B cell (primary cell): ENCODE data around the gene KAZN. TPM values are rescaled to one million over a fixed set of nuclear protein-coding genes. Genes with fewer than 3 reads are reported as not detected.

Source experiments
- ATAC-seq: fragments of 200-7000 bp; cut with Tn5 transposase; one replicate; pipeline ENCODE4 v1.10.0; 2021; ENCODE audit warnings: low read depth, mild to moderate bottlenecking, moderate number of reproducible peaks, moderate library complexity
- CTCF ChIA-PET: fragments of 350-600 bp; sonication (Branson Sonifier 250); formaldehyde crosslinking; loops from one replicate; lab custom pipeline; 2021; ENCODE audit warnings: antibody characterized with exemption, inconsistent platforms; lab: Charles Lee
- POLR2A ChIA-PET: fragments of 350-600 bp; sonication (Branson Sonifier 250); formaldehyde crosslinking; loops from one replicate; lab custom pipeline; 2021; ENCODE audit warnings: antibody characterized with exemption; lab: Charles Lee
- DNase-seq: peaks from one replicate; pipeline ENCODE4 v3.0.0; 2013
- H2AFZ ChIP-seq: 2 replicates; pipeline ENCODE4 v1.6.1; 2012; ENCODE audit warnings: mild to moderate bottlenecking, low read depth, low read length; ENCODE audit not compliant: insufficient read depth, poor library complexity, severe bottlenecking
- H3K27ac ChIP-seq, 2 donors: 1 replicate in 1 of 2; 2 replicates in 1 of 2; pipeline ENCODE4 v1.5.1; 2012 to 2013; ENCODE audit warnings: low read length in 2 of 2, mild to moderate bottlenecking in 2 of 2, moderate library complexity in 1 of 2
- H3K27me3 ChIP-seq, 4 experiments: fragments of 200-600 bp in 1 of 4; sonication (generic) in 1 of 4; replicated peaks in 1 of 4; 1 replicate in 2 of 4; 2 replicates in 2 of 4; pipeline versions ENCODE4 v1.6.1 to v1.7.0; 2013 to 2016; ENCODE audit warnings: low read length in 3 of 4, mild to moderate bottlenecking in 2 of 4, mixed read lengths in 1 of 4, moderate library complexity in 1 of 4; ENCODE audit not compliant: insufficient read depth in 4 of 4, control insufficient read depth in 3 of 4; ENCODE audit errors: control extremely low read depth in 1 of 4
- H3K36me3 ChIP-seq, 2 experiments: replicated peaks in 1 of 2; 1 replicate in 1 of 2; 2 replicates in 1 of 2; pipeline versions ENCODE4 v1.6.1 to v1.7.1; 2013; ENCODE audit warnings: low read length in 1 of 2; ENCODE audit not compliant: insufficient read depth in 2 of 2, control insufficient read depth in 1 of 2; ENCODE audit errors: control extremely low read depth in 1 of 2, extremely low read depth in 1 of 2
- H3K4me1 ChIP-seq, 2 donors: fragments of 200-600 bp in 1 of 2; sonication (generic) in 1 of 2; 1 replicate in 1 of 2; 2 replicates in 1 of 2; pipeline versions ENCODE4 v1.5.1 to v1.6.1; 2013 to 2017; ENCODE audit warnings: low read length in 2 of 2; ENCODE audit not compliant: control insufficient read depth in 2 of 2, insufficient read depth in 2 of 2
- H3K4me2 ChIP-seq: replicated peaks from 2 replicates; pipeline ENCODE3; 2012; ENCODE audit warnings: mild to moderate bottlenecking, low read depth, low read length; ENCODE audit not compliant: poor library complexity, severe bottlenecking
- H3K4me3 ChIP-seq, 5 experiments: fragments of 200-600 bp in 1 of 5; sonication (generic) in 1 of 5; 1 replicate in 3 of 5; 2 replicates in 2 of 5; pipeline versions ENCODE4 v1.5.1 to v1.7.0; 2011 to 2016; ENCODE audit warnings: low read length in 4 of 5, mild to moderate bottlenecking in 4 of 5, low read depth in 2 of 5, control low read depth in 1 of 5, moderate library complexity in 1 of 5; ENCODE audit not compliant: insufficient read depth in 1 of 5; ENCODE audit errors: control extremely low read depth in 1 of 5, extremely low read depth in 1 of 5
- H3K79me2 ChIP-seq: fragments of 200-600 bp; sonication (generic); one replicate; pipeline ENCODE4 v1.6.0; 2016; ENCODE audit warnings: low read length; ENCODE audit not compliant: control insufficient read depth, insufficient read depth
- H3K9ac ChIP-seq: fragments of 200-600 bp; sonication (generic); 2 replicates; pipeline ENCODE4 v1.6.1; 2017; ENCODE audit warnings: mild to moderate bottlenecking, low read length, moderate library complexity
- H3K9me3 ChIP-seq, 3 donors: one replicate each; pipeline versions ENCODE4 v1.6.1 to v1.7.1; 2013; ENCODE audit warnings: low read length in 2 of 3; ENCODE audit not compliant: control insufficient read depth in 2 of 3, insufficient read depth in 1 of 3; ENCODE audit errors: control extremely low read depth in 1 of 3
- H4K20me1 ChIP-seq: 2 replicates; pipeline ENCODE4 v1.6.0; 2012; ENCODE audit warnings: mild to moderate bottlenecking, low read length; ENCODE audit not compliant: insufficient read depth, control insufficient read depth, poor library complexity, severe bottlenecking
- H3K27ac Mint-ChIP-seq: one replicate; pipeline ENCODE4 v1.8.0; 2021; ENCODE audit warnings: mixed read lengths
- H3K27me3 Mint-ChIP-seq: one replicate; pipeline ENCODE4 v1.8.0; 2021; ENCODE audit warnings: mixed read lengths
- H3K4me1 Mint-ChIP-seq: one replicate; pipeline ENCODE4 v1.8.0; 2021; ENCODE audit warnings: mixed read lengths
- H3K4me3 Mint-ChIP-seq: one replicate; pipeline ENCODE4 v1.8.0; 2021; ENCODE audit warnings: mixed read lengths
- H3K9me3 Mint-ChIP-seq: one replicate; pipeline ENCODE4 v1.8.0; 2022; ENCODE audit warnings: mixed read lengths; ENCODE audit not compliant: insufficient read depth
- EZH2 ChIP-seq: IDR thresholded peaks from 2 replicates; pipeline ENCODE4 v1.6.1; 2012; ENCODE audit warnings: borderline replicate concordance, low read depth, mild to moderate bottlenecking, moderate library complexity, low read length; ENCODE audit not compliant: insufficient read depth, poor library complexity, severe bottlenecking
- WGBS: methylation state at CpG from one replicate; pipeline ENCODE4 v1.1.5; 2013; ENCODE audit warnings: missing lambda C conversion rate; ENCODE audit not compliant: insufficient coverage; 5-methylcytosine and 5-hydroxymethylcytosine counted together
- intact Hi-C: fragments of 100-400 bp; cut with micrococcal nuclease; formaldehyde crosslinking; loops from one replicate; pipeline ENCODE4 v1.10.0; 2022
- polyA plus RNA-seq: library from polyadenylated mRNA; depleted of rRNA; stranded (reverse); fragments of >200 nt; gene quantifications from 2 replicates; pipeline ENCODE4 v1.2.3, GENCODE V29; 2012
- total RNA-seq, 2 donors: library from RNA; stranded (reverse); fragments of 120-200 nt in 1 of 2; gene quantifications; 1 replicate in 1 of 2; 2 replicates in 1 of 2; pipeline versions ENCODE4 v1.2.3 to v1.2.4, GENCODE V29; 2013 to 2022
- TF ChIP-seq, protein P1 (sequence below): fragments of 200-600 bp; IDR thresholded peaks from one replicate; pipeline ENCODE4 v1.8.0; 2022; ENCODE audit warnings: antibody characterized with exemption, mild to moderate bottlenecking

The KAZN gene
- total and polyA plus RNA-seq, 2 donors (not counting 1 experiment from before 2014, with no cell fraction given): 0.13 to 0.39 TPM

DNA sequence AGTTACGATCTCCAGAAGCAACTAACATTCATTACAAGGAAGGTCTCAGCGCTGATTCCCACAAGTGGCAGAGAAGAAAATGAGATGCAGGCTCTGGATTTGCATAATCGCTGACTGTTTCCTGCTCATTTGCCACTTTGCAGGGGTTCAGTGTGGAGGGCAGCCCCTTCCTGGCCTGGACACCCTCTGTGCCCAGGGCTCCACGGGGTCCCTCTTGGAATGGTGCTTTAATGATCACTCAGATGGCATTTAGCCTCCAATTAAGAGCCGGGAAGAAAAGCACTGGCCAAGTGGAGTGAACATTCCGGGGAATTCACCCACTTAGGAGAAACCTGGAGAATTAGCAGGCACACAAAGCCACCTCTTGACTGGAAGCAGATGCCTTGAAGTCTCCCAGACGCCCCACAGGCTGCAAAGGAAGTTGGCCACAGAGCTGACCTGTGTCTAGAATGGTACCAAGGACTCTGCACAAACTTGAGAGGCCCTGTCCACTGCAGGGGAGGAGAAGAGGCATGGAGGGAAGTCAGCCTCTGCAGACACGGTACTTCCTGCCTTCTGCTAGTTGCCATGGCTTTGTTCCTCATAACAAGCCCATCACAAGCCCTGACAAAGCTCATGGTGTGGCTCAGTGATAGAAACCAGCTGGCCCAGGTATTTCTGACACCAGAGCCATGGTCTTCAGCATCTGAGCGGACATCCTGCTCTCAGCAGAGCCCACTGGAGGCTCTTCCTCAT is 157.2 kb downstream of the KAZN start:
- TF ChIP-seq, protein P1, sequence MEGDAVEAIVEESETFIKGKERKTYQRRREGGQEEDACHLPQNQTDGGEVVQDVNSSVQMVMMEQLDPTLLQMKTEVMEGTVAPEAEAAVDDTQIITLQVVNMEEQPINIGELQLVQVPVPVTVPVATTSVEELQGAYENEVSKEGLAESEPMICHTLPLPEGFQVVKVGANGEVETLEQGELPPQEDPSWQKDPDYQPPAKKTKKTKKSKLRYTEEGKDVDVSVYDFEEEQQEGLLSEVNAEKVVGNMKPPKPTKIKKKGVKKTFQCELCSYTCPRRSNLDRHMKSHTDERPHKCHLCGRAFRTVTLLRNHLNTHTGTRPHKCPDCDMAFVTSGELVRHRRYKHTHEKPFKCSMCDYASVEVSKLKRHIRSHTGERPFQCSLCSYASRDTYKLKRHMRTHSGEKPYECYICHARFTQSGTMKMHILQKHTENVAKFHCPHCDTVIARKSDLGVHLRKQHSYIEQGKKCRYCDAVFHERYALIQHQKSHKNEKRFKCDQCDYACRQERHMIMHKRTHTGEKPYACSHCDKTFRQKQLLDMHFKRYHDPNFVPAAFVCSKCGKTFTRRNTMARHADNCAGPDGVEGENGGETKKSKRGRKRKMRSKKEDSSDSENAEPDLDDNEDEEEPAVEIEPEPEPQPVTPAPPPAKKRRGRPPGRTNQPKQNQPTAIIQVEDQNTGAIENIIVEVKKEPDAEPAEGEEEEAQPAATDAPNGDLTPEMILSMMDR: no peak
- no peak for TF ChIP-seq EZH2
- intact Hi-C loops: no loop called here
- H3K36me3 ChIP-seq: no peaks in the 10 kb centered on the region
- no peaks in the 10 kb centered on the region for H4K20me1 ChIP-seq
- H3K9ac ChIP-seq: no peak overlapping the region
- no peaks in the 10 kb centered on the region for H3K9me3 ChIP-seq
- H2AFZ ChIP-seq: no peak overlapping the region
- H3K4me1 Mint-ChIP-seq: peaks cover 1% of the 10 kb centered on the region
- no peak for ATAC-seq
- ChIA-PET POLR2A (no interaction called here), CTCF (no interaction called here)
- H3K27ac ChIP-seq: no peak overlapping the region
- no peak overlapping the region for H3K4me3 ChIP-seq
- H3K4me2 ChIP-seq: no peak overlapping the region
- DNase-seq: no peak
- H3K27me3 ChIP-seq: no peaks in the 10 kb centered on the region
- H3K27ac Mint-ChIP-seq: no peak overlapping the region
- H3K4me3 Mint-ChIP-seq: no peak overlapping the region
- H3K4me1 ChIP-seq: no peaks in the 10 kb centered on the region
- WGBS: 64% methylated on average over 8 of the region's 9 CpGs
- H3K9me3 Mint-ChIP-seq: no peaks in the 10 kb centered on the region
- H3K79me2 ChIP-seq: no peaks in the 10 kb centered on the region
- peaks cover 8% of the 10 kb centered on the region for H3K27me3 Mint-ChIP-seq

DNA sequence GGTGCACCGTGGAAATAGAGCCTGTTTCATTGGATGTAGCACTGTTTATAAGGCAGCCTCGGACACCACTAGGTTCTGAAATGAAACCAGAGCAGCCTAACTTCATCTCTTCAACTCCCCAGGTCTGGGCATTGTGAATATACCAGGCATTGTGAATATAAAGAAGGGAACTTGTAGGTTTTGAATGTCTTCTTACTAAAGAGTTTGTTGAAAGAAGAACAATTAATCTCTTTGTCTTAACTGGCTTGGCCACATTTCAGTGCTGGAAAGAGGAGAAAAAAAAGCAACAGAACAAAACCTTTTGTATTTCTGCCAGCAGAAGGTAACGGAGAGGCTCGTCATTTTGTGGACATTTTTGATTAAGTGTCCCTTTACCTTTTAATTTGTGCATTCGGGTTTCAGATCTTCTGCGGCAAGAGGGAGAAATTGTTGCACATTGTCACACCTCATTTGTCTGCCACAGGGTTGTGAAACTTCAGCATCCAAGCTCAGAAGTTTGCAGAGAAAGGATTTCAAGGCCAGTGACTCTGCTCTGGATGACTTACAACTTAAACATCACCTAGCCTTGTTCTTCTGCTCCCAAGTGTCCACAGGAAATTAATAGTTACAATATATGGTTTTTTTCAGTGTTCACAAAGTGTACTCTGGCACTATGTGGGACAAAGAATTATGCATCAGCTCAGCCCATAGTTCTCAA is 158.3 kb downstream of the KAZN start:
- Mint-ChIP-seq H3K27me3 (peaks cover 6% of the 10 kb centered on the region), H3K9me3 (no peaks in the 10 kb centered on the region), H3K4me3 (no peak overlapping the region), H3K4me1 (peaks cover 1% of the 10 kb centered on the region), H3K27ac (no peak overlapping the region)
- no peak overlapping the region for H3K4me2 ChIP-seq
- H3K36me3 ChIP-seq: no peaks in the 10 kb centered on the region
- H4K20me1 ChIP-seq: no peaks in the 10 kb centered on the region
- intact Hi-C loops: no loop called here
- no peak overlapping the region for H3K27ac ChIP-seq
- no peak for DNase-seq
- POLR2A ChIA-PET: no interaction called here
- no peak overlapping the region for H2AFZ ChIP-seq
- no peaks in the 10 kb centered on the region for H3K79me2 ChIP-seq
- H3K4me3 ChIP-seq: no peak overlapping the region
- CTCF ChIA-PET: no interaction called here
- WGBS: 86% methylated on average over 4 of the region's 6 CpGs
- TF ChIP-seq, protein P1: no peak
- TF ChIP-seq EZH2: no peak
- H3K27me3 ChIP-seq: no peaks in the 10 kb centered on the region
- ATAC-seq: no peak
- H3K9me3 ChIP-seq: no peaks in the 10 kb centered on the region
- no peaks in the 10 kb centered on the region for H3K4me1 ChIP-seq
- H3K9ac ChIP-seq: no peak overlapping the region
